Psoas muscle (tissue), 8 donors: Measurements from ENCODE around the gene DDR2. TPM values are rescaled to one million over a fixed set of nuclear protein-coding genes. Genes with fewer than 3 reads are reported as not detected.

Experiments used
- ATAC-seq, 4 donors: fragments of 200-7000 bp; cut with Tn5 transposase; one replicate each; pipeline ENCODE4 v1.9.1; 2020; ENCODE audit warnings: moderate library complexity in 3 of 4, mild to moderate bottlenecking in 2 of 4
- DNase-seq, 2 donors: peaks; one replicate each; pipeline ENCODE4 v3.0.0-alpha.2; 2020
- H3K27ac ChIP-seq: fragments of 200-600 bp; one replicate; pipeline ENCODE4 v1.8.0; 2022
- H3K27me3 ChIP-seq, 3 donors: fragments of 200-600 bp in 1 of 3; one replicate each; pipeline versions ENCODE4 v1.6.1 to v1.8.0; 2013 to 2022; ENCODE audit warnings: low read length in 2 of 3, mild to moderate bottlenecking in 2 of 3, moderate library complexity in 1 of 3; ENCODE audit not compliant: insufficient read depth in 3 of 3
- H3K36me3 ChIP-seq, 2 donors: fragments of 200-600 bp in 1 of 2; one replicate each; pipeline versions ENCODE4 v1.6.1 to v1.8.0; 2013 to 2022; ENCODE audit warnings: low read depth in 1 of 2, mild to moderate bottlenecking in 1 of 2, moderate library complexity in 1 of 2; ENCODE audit not compliant: insufficient read depth in 1 of 2
- H3K4me1 ChIP-seq: fragments of 200-600 bp; one replicate; pipeline ENCODE4 v1.8.0; 2022
- H3K4me3 ChIP-seq: fragments of 200-600 bp; one replicate; pipeline ENCODE4 v1.8.0; 2022; ENCODE audit warnings: mild to moderate bottlenecking
- H3K9me3 ChIP-seq: fragments of 200-600 bp; one replicate; pipeline ENCODE4 v1.8.0; 2022
- WGBS, 3 donors: extraction: QIAGEN DNeasy Blood & Tissue Kit; methylation state at CpG; one replicate each; pipeline versions ENCODE4 v1.1.6 to v1.1.7; 2013; 5-methylcytosine and 5-hydroxymethylcytosine counted together
- intact Hi-C, 2 donors: fragments of 100-400 bp; cut with DNase I; formaldehyde crosslinking; loops; one replicate each; pipeline versions ENCODE4 v1.11.0 to v1.14.2; 2022
- polyA plus RNA-seq, 3 donors: library from polyadenylated mRNA; stranded (reverse); fragments of 200-250 nt; gene quantifications; one replicate each; pipeline ENCODE4 v1.2.3, GENCODE V29; 2013
- total RNA-seq, 4 donors: library from RNA; stranded (reverse); fragmentation: NEBNext Ultra II Directional in 2 of 4; extraction: Animal tissue kit (Norgen Biotek cat#: 25700) in 2 of 4; gene quantifications; one replicate each; pipeline versions ENCODE4 v1.2.1 to v1.2.4, GENCODE V29; 2021 to 2023
- TF ChIP-seq, protein P1 (sequence below): fragments of 200-600 bp; IDR thresholded peaks from one replicate; pipeline ENCODE4 v1.8.0; 2022; ENCODE audit warnings: antibody characterized with exemption
- donor health status: healthy with polysubstance abuse.
- donor health status: DM: no; HTN: no; CAD: no; lungs with moderate emphysema.
- donor health status: Bipolar disorder and iron deficiency.
- donor health status: healthy.
- donor health status: DM: yes; HTN: yes; CAD: no.
- donor health status: DM: no; HTN: no; CAD: no.
- donor health status: DM: no; HTN: no; CAD: no.
- donor health status: DM: yes; HTN: yes; CAD: no.

DDR2 gene
- total and polyA plus RNA-seq, 7 donors: 1.3 to 21.2 (median 6.0) TPM

DNA sequence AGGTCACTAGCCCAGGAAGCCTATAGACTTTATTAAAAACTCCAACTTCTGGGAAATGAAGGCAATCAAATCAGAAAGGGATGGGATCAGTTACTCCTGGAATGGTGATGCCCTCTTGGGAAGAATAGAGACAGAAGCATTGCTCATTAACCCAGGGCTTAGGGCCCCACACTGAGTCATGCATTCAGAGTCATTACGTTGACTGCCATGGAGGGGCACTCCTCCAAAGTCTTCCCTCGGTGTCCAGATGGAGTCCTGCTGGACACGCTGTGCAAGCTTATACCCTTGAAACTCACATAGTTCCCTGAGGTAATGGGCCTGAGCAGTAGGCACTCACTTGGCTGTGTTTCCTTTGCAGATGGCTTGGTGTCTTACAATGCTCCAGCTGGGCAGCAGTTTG is 123.0 kb downstream of the DDR2 start:
- ATAC-seq: no peak
- H3K4me3 ChIP-seq: no peak overlapping the region
- H3K9me3 ChIP-seq: no peaks in the 10 kb centered on the region
- peaks cover 0 to 3% of the 10 kb centered on the region in 2 donors for H3K36me3 ChIP-seq
- H3K27ac ChIP-seq: no peak overlapping the region
- 54 to 59% (median 55%) methylated on average over 3 of the region's 3 CpGs for WGBS, 3 donors
- H3K27me3 ChIP-seq: no peaks in the 10 kb centered on the region
- no peaks in the 10 kb centered on the region for H3K4me1 ChIP-seq
- DNase-seq: no peak
- intact Hi-C loops: no loop called here
- TF ChIP-seq, protein P1, sequence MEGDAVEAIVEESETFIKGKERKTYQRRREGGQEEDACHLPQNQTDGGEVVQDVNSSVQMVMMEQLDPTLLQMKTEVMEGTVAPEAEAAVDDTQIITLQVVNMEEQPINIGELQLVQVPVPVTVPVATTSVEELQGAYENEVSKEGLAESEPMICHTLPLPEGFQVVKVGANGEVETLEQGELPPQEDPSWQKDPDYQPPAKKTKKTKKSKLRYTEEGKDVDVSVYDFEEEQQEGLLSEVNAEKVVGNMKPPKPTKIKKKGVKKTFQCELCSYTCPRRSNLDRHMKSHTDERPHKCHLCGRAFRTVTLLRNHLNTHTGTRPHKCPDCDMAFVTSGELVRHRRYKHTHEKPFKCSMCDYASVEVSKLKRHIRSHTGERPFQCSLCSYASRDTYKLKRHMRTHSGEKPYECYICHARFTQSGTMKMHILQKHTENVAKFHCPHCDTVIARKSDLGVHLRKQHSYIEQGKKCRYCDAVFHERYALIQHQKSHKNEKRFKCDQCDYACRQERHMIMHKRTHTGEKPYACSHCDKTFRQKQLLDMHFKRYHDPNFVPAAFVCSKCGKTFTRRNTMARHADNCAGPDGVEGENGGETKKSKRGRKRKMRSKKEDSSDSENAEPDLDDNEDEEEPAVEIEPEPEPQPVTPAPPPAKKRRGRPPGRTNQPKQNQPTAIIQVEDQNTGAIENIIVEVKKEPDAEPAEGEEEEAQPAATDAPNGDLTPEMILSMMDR: no peak

- Histone ChIP-seq H3K27ac (no peak overlapping the region), H3K36me3 (peaks cover 0 to 3% of the 10 kb centered on the region in 2 donors), H3K9me3 (no peaks in the 10 kb centered on the region), H3K4me3 (no peak overlapping the region), H3K4me1 (no peaks in the 10 kb centered on the region), H3K27me3 (no peaks in the 10 kb centered on the region)
- 74 to 79% (median 75%) methylated on average over 5 of the region's 5 CpGs for WGBS, 3 donors
- no peak for DNase-seq
- ATAC-seq: no peak
- intact Hi-C loops: no loop called here
- TF ChIP-seq, protein P1: no peak
Observed at GRCh38 chr1:162756523-162756922, 124.3 kb downstream of the DDR2 start.

DNA sequence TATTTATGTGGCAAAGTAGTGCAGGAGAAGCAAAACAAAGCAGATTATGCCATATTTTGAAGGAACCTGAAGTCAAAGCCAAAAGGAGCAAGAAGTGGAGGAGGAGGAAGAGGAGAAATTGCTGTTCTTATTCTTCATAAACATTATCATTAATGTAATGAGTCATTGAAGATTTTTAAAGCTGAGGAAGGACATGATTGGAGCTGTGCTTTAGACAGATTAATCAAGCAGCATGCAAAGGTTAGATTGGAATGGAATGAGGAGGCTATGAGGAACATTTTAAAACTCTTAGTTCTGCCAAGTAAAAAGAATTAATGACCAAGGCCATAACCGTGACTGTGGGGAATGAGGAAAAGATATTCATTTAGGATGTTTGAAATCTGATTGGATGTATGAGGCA is 125.2 kb downstream of the DDR2 start:
- Histone ChIP-seq H3K9me3 (no peaks in the 10 kb centered on the region), H3K4me1 (no peaks in the 10 kb centered on the region), H3K27ac (no peak overlapping the region), H3K27me3 (no peaks in the 10 kb centered on the region), H3K4me3 (no peak overlapping the region), H3K36me3 (peaks cover 0 to 3% of the 10 kb centered on the region in 2 donors)
- DNase-seq (no peak), ATAC-seq (no peak)
- TF ChIP-seq, protein P1: no peak
- intact Hi-C loops: no loop called here
- 35 to 58% (median 41%) methylated on average over 1 of the region's 1 CpG for WGBS, 3 donors

DNA sequence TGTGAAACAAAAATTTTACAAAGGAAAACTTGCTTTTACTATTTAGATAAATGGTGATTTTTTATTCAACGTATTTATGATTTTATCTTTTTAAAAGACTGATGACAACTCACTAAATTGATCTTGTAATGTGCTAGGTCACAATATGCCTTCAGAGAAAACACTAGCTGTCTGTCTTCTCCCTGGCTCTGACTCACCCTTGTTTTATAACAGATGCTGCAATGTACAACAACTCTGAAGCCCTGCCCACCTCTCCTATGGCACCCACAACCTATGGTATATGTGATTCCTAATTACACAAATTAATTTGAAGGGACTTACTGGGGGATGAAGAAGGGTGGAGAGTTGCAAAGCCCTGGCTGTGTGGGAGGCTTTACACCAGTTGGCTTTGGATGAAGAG is 133.5 kb downstream of the DDR2 start:
- TF ChIP-seq, protein P1: no peak
- Histone ChIP-seq H3K9me3 (no peaks in the 10 kb centered on the region), H3K36me3 (peaks cover 0 to 9% of the 10 kb centered on the region in 2 donors), H3K4me3 (no peak overlapping the region), H3K27me3 (no peaks in the 10 kb centered on the region), H3K4me1 (no peaks in the 10 kb centered on the region), H3K27ac (no peak overlapping the region)
- no peak for ATAC-seq
- DNase-seq: no peak
- 93 to 98% (median 97%) methylated on average over 1 of the region's 1 CpG for WGBS, 3 donors
- intact Hi-C loops: no loop called here

DNA sequence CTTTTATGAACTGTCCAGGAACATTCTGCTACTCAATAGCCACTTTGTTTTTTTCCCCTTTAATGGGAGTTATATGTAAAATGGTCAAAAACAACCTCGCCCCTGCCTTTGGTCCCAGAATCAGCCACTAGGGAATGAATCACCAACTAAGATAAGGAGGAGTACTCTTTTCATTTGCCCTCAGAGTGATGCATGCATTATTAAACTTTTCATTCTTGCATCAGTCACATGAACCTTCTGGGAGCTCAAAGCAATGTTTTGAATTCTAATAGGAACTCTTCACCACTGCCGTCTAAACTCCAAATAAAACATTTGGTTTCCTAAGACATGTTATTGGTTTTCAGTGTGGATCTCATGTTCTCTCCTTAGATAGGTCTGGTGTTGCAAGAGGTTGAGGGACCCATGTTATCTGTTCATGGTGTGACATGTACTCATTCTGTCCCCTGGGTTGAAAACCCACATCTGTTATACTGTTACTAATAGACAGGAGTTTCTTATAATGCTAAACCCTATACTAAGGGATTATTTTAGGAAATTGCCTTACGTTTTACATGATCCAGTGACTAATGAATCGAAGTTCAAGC is 140.4 kb downstream of the DDR2 start:
- DNase-seq (no peak), ATAC-seq (no peak)
- H3K4me1 ChIP-seq: no peaks in the 10 kb centered on the region
- no peaks in the 10 kb centered on the region for H3K27me3 ChIP-seq
- TF ChIP-seq, protein P1: no peak
- H3K27ac ChIP-seq: no peak overlapping the region
- peaks cover 0 to 9% of the 10 kb centered on the region in 2 donors for H3K36me3 ChIP-seq
- H3K4me3 ChIP-seq: no peak overlapping the region
- intact Hi-C loops: no loop called here
- no peaks in the 10 kb centered on the region for H3K9me3 ChIP-seq
- WGBS, 3 donors: 86 to 90% (median 88%) methylated on average over 4 of the region's 4 CpGs
